Esophagus muscularis mucosa (tissue), 4 donors: ENCODE data around the gene TMEM45A. TPM values are rescaled to one million over a fixed set of nuclear protein-coding genes. Genes with fewer than 3 reads are reported as not detected.

ENCODE experiments used
- DNase-seq: peaks from one replicate; pipeline ENCODE4 v3.0.0-alpha.2; 2017; ENCODE audit errors: extremely low spot score
- H3K27ac ChIP-seq, 4 donors: fragments of 200-600 bp; sonication (generic); replicated peaks in 1 of 4; 1 replicate in 3 of 4; 2 replicates in 1 of 4; pipeline ENCODE4 v1.5.1; 2016 to 2019; ENCODE audit warnings: mild to moderate bottlenecking in 1 of 4
- H3K27me3 ChIP-seq, 4 donors: fragments of 200-600 bp; sonication (generic); one replicate each; pipeline versions ENCODE4 v1.5.1 to v1.6.0; 2016 to 2019
- H3K36me3 ChIP-seq, 4 donors: fragments of 200-600 bp; sonication (generic); one replicate each; pipeline ENCODE4 v1.5.1; 2016 to 2019
- H3K4me1 ChIP-seq, 4 donors: fragments of 200-600 bp; sonication (generic); one replicate each; pipeline ENCODE4 v1.5.1; 2016 to 2019
- H3K4me3 ChIP-seq, 4 donors: fragments of 200-600 bp; sonication (generic); 1 replicate in 2 of 4; 2 replicates in 2 of 4; pipeline ENCODE4 v1.5.1; 2016 to 2019; ENCODE audit warnings: mild to moderate bottlenecking in 4 of 4, moderate library complexity in 1 of 4
- H3K9me3 ChIP-seq, 4 donors: fragments of 200-600 bp; sonication (generic); 1 replicate in 3 of 4; 2 replicates in 1 of 4; pipeline ENCODE4 v1.5.1; 2016 to 2019
- CTCF ChIP-seq, 3 experiments: fragments of 200-600 bp in 2 of 3; fragments of 450-650 bp in 1 of 3; sonication (generic) in 2 of 3; IDR thresholded peaks; one replicate each; pipeline ENCODE4 v1.5.1; 2017 to 2019; ENCODE audit warnings: antibody characterized with exemption in 3 of 3, mild to moderate bottlenecking in 2 of 3, moderate library complexity in 1 of 3
- EP300 ChIP-seq: sonication (generic); formaldehyde crosslinking; IDR thresholded peaks from one replicate; pipeline ENCODE4 v1.6.1; 2017; ENCODE audit warnings: antibody characterized with exemption
- POLR2A ChIP-seq: fragments of 450-650 bp; IDR thresholded peaks from one replicate; pipeline ENCODE4 v1.6.1; 2017; ENCODE audit warnings: antibody characterized with exemption, moderate library complexity, mild to moderate bottlenecking, low read depth
- POLR2AphosphoS5 ChIP-seq, 2 donors: sonication (generic); formaldehyde crosslinking; IDR thresholded peaks; one replicate each; pipeline ENCODE4 v1.6.1; 2017; ENCODE audit warnings: antibody characterized with exemption in 2 of 2
- WGBS: methylation state at CpG from one replicate; pipeline ENCODE4 v1.1.5; 2018; 5-methylcytosine and 5-hydroxymethylcytosine counted together
- intact Hi-C: fragments of 100-400 bp; cut with DNase I; formaldehyde crosslinking; loops from one replicate; pipeline ENCODE4 v1.15.1; 2023
- total RNA-seq, 4 donors: library from RNA; depleted of rRNA; stranded (reverse); fragments of >200 nt; gene quantifications; one replicate each; pipeline versions ENCODE4 v1.1.0 to v1.2.1, GENCODE V29; 2016

Gene TMEM45A
- total RNA-seq, 4 donors from 2014 or later, result 8.7 to 17.2 (median 9.6) TPM

DNA sequence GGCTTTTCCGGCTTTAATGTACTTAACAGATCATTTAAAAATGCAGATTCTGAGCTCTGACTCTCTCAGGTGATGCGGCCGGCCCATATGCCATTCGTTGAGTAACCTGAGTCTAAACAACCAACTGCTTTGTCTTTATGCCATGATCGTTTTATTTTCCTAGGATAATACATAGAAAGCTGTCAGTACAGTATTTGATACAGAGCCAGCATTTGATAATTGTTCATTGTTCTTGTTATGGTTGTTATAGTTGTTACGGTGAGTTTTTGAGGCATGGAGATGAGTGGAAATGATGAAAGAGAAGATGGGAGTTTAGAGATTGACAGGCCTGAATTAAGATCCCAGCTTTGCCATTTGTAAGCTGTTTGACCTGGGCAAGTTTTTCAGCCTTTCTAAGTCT is 40.0 kb downstream of the TMEM45A start:
- Histone ChIP-seq H3K27ac (no peak overlapping the region), H3K36me3 (no peaks in the 10 kb centered on the region), H3K4me1 (no peaks in the 10 kb centered on the region), H3K4me3 (no peak overlapping the region), H3K9me3 (no peaks in the 10 kb centered on the region), H3K27me3 (no peaks in the 10 kb centered on the region)
- WGBS, result 91% methylated on average over 6 of the region's 6 CpGs
- DNase-seq, result no peak
- TF ChIP-seq EP300 (no peak), CTCF (IDR thresholded peaks at IDR 0.05) (no peak), POLR2AphosphoS5 (IDR thresholded peaks at IDR 0.05) (no peak), POLR2A (no peak)
- intact Hi-C loops, result no loop called here

DNA sequence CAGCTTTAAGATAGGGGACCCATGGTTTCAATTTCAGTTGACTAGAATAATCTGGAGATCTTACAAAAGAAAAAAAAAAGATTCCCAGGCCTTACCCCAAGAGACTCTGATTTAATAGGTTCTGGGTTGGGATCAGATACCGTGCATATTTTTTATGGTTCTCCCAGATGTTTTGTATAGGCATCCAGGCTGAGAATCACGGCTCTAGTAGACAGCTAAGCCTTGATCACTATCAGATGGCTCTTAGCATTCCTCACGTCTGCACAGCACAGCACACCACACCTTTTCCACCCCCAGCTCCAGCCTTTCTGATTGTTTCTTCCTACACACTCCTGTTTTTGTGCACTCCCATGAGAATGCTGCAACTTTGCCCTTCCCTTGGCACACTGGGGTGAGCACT is 40.8 kb downstream of the TMEM45A start:
- WGBS, result 70% methylated on average over 3 of the region's 3 CpGs
- intact Hi-C loops, result no loop called here
- no peak overlapping the region for H3K27ac ChIP-seq
- H3K4me1 ChIP-seq, result no peaks in the 10 kb centered on the region
- H3K4me3 ChIP-seq, result no peak overlapping the region
- DNase-seq, result no peak
- H3K27me3 ChIP-seq, result no peaks in the 10 kb centered on the region
- no peaks in the 10 kb centered on the region for H3K36me3 ChIP-seq
- no peaks in the 10 kb centered on the region for H3K9me3 ChIP-seq
- TF ChIP-seq EP300, result no peak
- no peak for TF ChIP-seq POLR2A
- TF ChIP-seq CTCF (IDR thresholded peaks at IDR 0.05), result no peak
- TF ChIP-seq POLR2AphosphoS5 (IDR thresholded peaks at IDR 0.05), result no peak

DNA sequence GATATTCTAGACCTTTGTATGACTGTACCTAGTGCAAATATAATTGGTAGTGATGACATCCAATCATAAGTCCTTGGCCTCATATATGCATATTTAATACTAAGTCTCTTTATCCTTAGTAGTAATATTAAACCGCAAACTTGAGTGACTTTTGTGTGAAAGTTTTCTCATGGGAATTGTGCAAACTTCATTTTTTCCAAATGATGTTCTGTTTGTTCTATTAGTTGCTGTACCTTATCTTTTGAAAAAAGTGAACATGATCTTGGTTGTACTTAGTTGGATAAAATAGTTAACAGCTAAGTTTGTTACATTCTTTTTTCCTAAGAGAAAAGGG is 43.2 kb downstream of the TMEM45A start:
- Histone ChIP-seq H3K27me3 (no peaks in the 10 kb centered on the region), H3K4me1 (no peaks in the 10 kb centered on the region), H3K27ac (no peak overlapping the region), H3K4me3 (no peak overlapping the region), H3K9me3 (no peaks in the 10 kb centered on the region), H3K36me3 (no peaks in the 10 kb centered on the region)
- 95% methylated on average over 1 of the region's 1 CpG for WGBS
- intact Hi-C loops, result no loop called here
- DNase-seq, result no peak
- TF ChIP-seq EP300 (no peak), POLR2AphosphoS5 (IDR thresholded peaks at IDR 0.05) (no peak), CTCF (IDR thresholded peaks at IDR 0.05) (no peak), POLR2A (no peak)

GRCh38 chr3:100536093-100536492 is 43.7 kb downstream of the TMEM45A start:
- no peaks in the 10 kb centered on the region for H3K4me1 ChIP-seq
- no peaks in the 10 kb centered on the region for H3K36me3 ChIP-seq
- no peak overlapping the region for H3K4me3 ChIP-seq
- TF ChIP-seq EP300 (no peak), POLR2AphosphoS5 (IDR thresholded peaks at IDR 0.05) (no peak)
- H3K9me3 ChIP-seq, result peaks cover 0 to 3% (median 0%) of the 10 kb centered on the region in 4 donors
- WGBS, result 94% methylated on average over 2 of the region's 2 CpGs
- no peaks in the 10 kb centered on the region for H3K27me3 ChIP-seq
- intact Hi-C loops, result no loop called here
- DNase-seq, result no peak
- no peak overlapping the region for H3K27ac ChIP-seq

- intact Hi-C loops, result no loop called here
- DNase-seq, result no peak
- no peaks in the 10 kb centered on the region for H3K27me3 ChIP-seq
- peaks cover 0 to 3% (median 0%) of the 10 kb centered on the region in 4 donors for H3K9me3 ChIP-seq
- no peak overlapping the region for H3K27ac ChIP-seq
- no peaks in the 10 kb centered on the region for H3K4me1 ChIP-seq
- no peak overlapping the region for H3K4me3 ChIP-seq
- WGBS, result 99% methylated on average over 5 of the region's 5 CpGs
- no peak for TF ChIP-seq POLR2A
- TF ChIP-seq POLR2AphosphoS5 (IDR thresholded peaks at IDR 0.05), result no peak
- no peak for TF ChIP-seq CTCF (IDR thresholded peaks at IDR 0.05)
- TF ChIP-seq EP300, result no peak
- no peaks in the 10 kb centered on the region for H3K36me3 ChIP-seq
Measured at GRCh38 chr3:100537646-100538338, 45.4 kb downstream of the TMEM45A start.
